Spinal cord (tissue), 10 donors: ENCODE data around the gene LOXL3. TPM values are rescaled to one million over a fixed set of nuclear protein-coding genes. Genes with fewer than 3 reads are reported as not detected.
A peak's percentile ranks its signal among the peaks of the same experiment; 100 is the strongest.

Experiments
- DNase-seq, 6 donors: peaks; one replicate each; pipeline versions ENCODE4 v3.0.0 to v3.0.0-alpha.2; 2013 to 2015; ENCODE audit warnings: low spot score in 6 of 6, low read depth in 4 of 6
- H3K27ac ChIP-seq: one replicate; pipeline ENCODE4 v1.5.1; 2013; ENCODE audit warnings: low read depth, low read length, control low read depth
- H3K27me3 ChIP-seq: one replicate; pipeline ENCODE4 v1.6.1; 2013; ENCODE audit warnings: low read length; ENCODE audit not compliant: control insufficient read depth, insufficient read depth
- H3K36me3 ChIP-seq: one replicate; pipeline ENCODE4 v1.6.1; 2013; ENCODE audit warnings: low read length; ENCODE audit not compliant: control insufficient read depth, insufficient read depth
- H3K4me1 ChIP-seq: one replicate; pipeline ENCODE4 v1.6.1; 2013; ENCODE audit warnings: low read length; ENCODE audit not compliant: control insufficient read depth, insufficient read depth
- H3K4me3 ChIP-seq: one replicate; pipeline ENCODE4 v1.5.1; 2013; ENCODE audit warnings: low read depth, low read length, control low read depth
- H3K9me3 ChIP-seq: one replicate; pipeline ENCODE4 v1.6.1; 2013; ENCODE audit warnings: low read length; ENCODE audit not compliant: control insufficient read depth, insufficient read depth
- WGBS: methylation state at CpG from one replicate; pipeline ENCODE4 v1.1.5; 2013; ENCODE audit warnings: missing lambda C conversion rate; ENCODE audit not compliant: insufficient coverage; 5-methylcytosine and 5-hydroxymethylcytosine counted together
- polyA plus RNA-seq, 2 donors: library from polyadenylated mRNA; unstranded; fragments of 120-200 nt; gene quantifications; one replicate each; pipeline ENCODE4 v1.2.1, GENCODE V29; 2013; ENCODE audit not compliant: insufficient read length in 2 of 2
- total RNA-seq, 2 donors: library from RNA; depleted of rRNA in 1 of 2; stranded (reverse); fragments of 120-200 nt in 1 of 2; fragments of >200 nt in 1 of 2; gene quantifications; one replicate each; pipeline versions ENCODE4 v1.2.3 to v1.2.4, GENCODE V29; 2013 to 2014
- donor health status: healthy.

LOXL3 gene
- total and polyA plus RNA-seq, 4 donors = 10.5 to 18.8 (median 18.1) TPM

GRCh38 chr2:74482801-74483674 is 70.7 kb downstream of the LOXL3 start, which contains the start of the genes CCDC142 and TTC31:
CCDC142 (minus strand) TSS chr2:74482998; CDS start chr2:74482837, 161 bp downstream.
TTC31 (plus strand) TSS chr2:74483081; CDS start chr2:74483096, 15 bp downstream.
- Histone ChIP-seq H3K4me1 (peaks cover 29% of the 10 kb centered on the region), H3K36me3 (peaks cover 44% of the 10 kb centered on the region), H3K4me3 (peak within 1 kb of the TSS; percentile 91), H3K27me3 (no peaks in the 10 kb centered on the region), H3K27ac (peak within 1 kb of the TSS; percentile 93), H3K9me3 (no peaks in the 10 kb centered on the region)
- peak; percentile 92 to 99 (median 96) for DNase-seq
- under 1% methylated on average over 48 of the region's 50 CpGs for WGBS

Other genes with a start within 250 kb of the LOXL3 start
- gene SLC4A5, start 210.5 kb downstream of the LOXL3 start, total RNA-seq = 10 to 100 TPM in 1 of 2 donors, 1 to 10 TPM in 1; 1.2 to 22.3 TPM
- 1 to 10 TPM; 2.4 to 3.9 TPM for gene SLC4A5, start 210.5 kb downstream of the LOXL3 start, polyA plus RNA-seq
- gene DCTN1, start 173.6 kb downstream of the LOXL3 start, total RNA-seq = 100 to 1,000 TPM in 1 of 2 donors, 10 to 100 TPM in 1; 99.4 to 117 TPM
- 100 to 1,000 TPM; 277 to 296 TPM for gene DCTN1, start 173.6 kb downstream of the LOXL3 start, polyA plus RNA-seq
- 1 to 10 TPM; 1.2 to 4.7 TPM for gene C2orf81, start 132.3 kb downstream of the LOXL3 start, total RNA-seq
- gene C2orf81, start 132.3 kb downstream of the LOXL3 start, polyA plus RNA-seq = 1 to 10 TPM; 5.9 TPM
- 10 to 100 TPM; 17.0 to 37.6 TPM for gene WDR54, start 132.2 kb downstream of the LOXL3 start, total RNA-seq
- 10 to 100 TPM; 37.7 to 40.5 TPM for gene WDR54, start 132.2 kb downstream of the LOXL3 start, polyA plus RNA-seq
- gene RTKN, start 112.0 kb downstream of the LOXL3 start, total RNA-seq = 10 to 100 TPM; 32.9 to 52.5 TPM
- gene RTKN, start 112.0 kb downstream of the LOXL3 start, polyA plus RNA-seq = 10 to 100 TPM; 66.9 to 76.5 TPM
- gene INO80B, start 98.9 kb downstream of the LOXL3 start, total RNA-seq = 10 to 100 TPM in 1 of 2 donors, 1 to 10 TPM in 1; 9.1 to 34.7 TPM
- 10 to 100 TPM; 22.1 to 38.7 TPM for gene INO80B, start 98.9 kb downstream of the LOXL3 start, polyA plus RNA-seq
- gene WBP1, start 95.5 kb downstream of the LOXL3 start, total RNA-seq = 10 to 100 TPM; 25.8 to 86.5 TPM
- gene WBP1, start 95.5 kb downstream of the LOXL3 start, polyA plus RNA-seq = 100 to 1,000 TPM; 110 to 140 TPM
- gene MOGS, start 88.6 kb downstream of the LOXL3 start, total RNA-seq = 10 to 100 TPM; 22.7 to 38.0 TPM
- gene MOGS, start 88.6 kb downstream of the LOXL3 start, polyA plus RNA-seq = 10 to 100 TPM; 34.5 to 42.2 TPM
- gene MRPL53, start 81.3 kb downstream of the LOXL3 start, total RNA-seq = 10 to 100 TPM; 12.7 to 80.6 TPM
- 10 to 100 TPM; 52.3 to 56.7 TPM for gene MRPL53, start 81.3 kb downstream of the LOXL3 start, polyA plus RNA-seq
- 10 to 100 TPM; 20.8 to 23.4 TPM for gene CCDC142, start 70.9 kb downstream of the LOXL3 start, total RNA-seq
- 10 to 100 TPM in 1 of 2 donors, 1 to 10 TPM in 1; 9.3 to 18.6 TPM for gene CCDC142, start 70.9 kb downstream of the LOXL3 start, polyA plus RNA-seq
- gene TTC31, start 70.9 kb downstream of the LOXL3 start, total RNA-seq = 10 to 100 TPM in 1 of 2 donors, 1 to 10 TPM in 1; 5.6 to 15.1 TPM
- gene TTC31, start 70.9 kb downstream of the LOXL3 start, polyA plus RNA-seq = 10 to 100 TPM; 21.5 to 21.8 TPM
- under 1 TPM in 1 of 2 donors, not detected in 1; 0.33 TPM for gene LBX2, start 54.3 kb downstream of the LOXL3 start, total RNA-seq
- under 1 TPM in 1 of 2 donors, not detected in 1; 0.69 TPM for gene LBX2, start 54.3 kb downstream of the LOXL3 start, polyA plus RNA-seq
- 10 to 100 TPM; 10.0 to 21.5 TPM for gene PCGF1, start 46.2 kb downstream of the LOXL3 start, total RNA-seq
- gene PCGF1, start 46.2 kb downstream of the LOXL3 start, polyA plus RNA-seq = 10 to 100 TPM; 16.9 to 21.3 TPM
- gene TLX2, start 39.5 kb downstream of the LOXL3 start, total RNA-seq = under 1 TPM in 1 of 2 donors, not detected in 1; 0.69 TPM
- under 1 TPM; 0.11 to 0.27 TPM for gene TLX2, start 39.5 kb downstream of the LOXL3 start, polyA plus RNA-seq
- gene DQX1, start 27.7 kb downstream of the LOXL3 start, total RNA-seq = under 1 TPM in 1 of 2 donors, not detected in 1; 0.28 TPM
- under 1 TPM; 0.32 to 0.62 TPM for gene DQX1, start 27.7 kb downstream of the LOXL3 start, polyA plus RNA-seq
- gene AUP1, start 24.2 kb downstream of the LOXL3 start, total RNA-seq = 10 to 100 TPM; 62.6 to 99.0 TPM
- gene AUP1, start 24.2 kb downstream of the LOXL3 start, polyA plus RNA-seq = 100 to 1,000 TPM; 109 to 131 TPM
- gene HTRA2, start 24.0 kb downstream of the LOXL3 start, total RNA-seq = 10 to 100 TPM; 32.0 to 47.2 TPM
- gene HTRA2, start 24.0 kb downstream of the LOXL3 start, polyA plus RNA-seq = 10 to 100 TPM; 55.8 to 57.3 TPM
- 10 to 100 TPM in 1 of 2 donors, 1 to 10 TPM in 1; 7.5 to 14.5 TPM for gene DOK1, start 778 bp upstream of the LOXL3 start, total RNA-seq
- 10 to 100 TPM; 11.0 to 14.2 TPM for gene DOK1, start 778 bp upstream of the LOXL3 start, polyA plus RNA-seq
- gene M1AP, start 94.4 kb upstream of the LOXL3 start, total RNA-seq = under 1 TPM; 0.33 to 0.69 TPM
- 1 to 10 TPM; 1.1 to 1.3 TPM for gene M1AP, start 94.4 kb upstream of the LOXL3 start, polyA plus RNA-seq
- 10 to 100 TPM in 1 of 2 donors, 1 to 10 TPM in 1; 7.3 to 17.2 TPM for gene SEMA4F, start 100.3 kb upstream of the LOXL3 start, total RNA-seq
- 10 to 100 TPM; 23.0 to 27.6 TPM for gene SEMA4F, start 100.3 kb upstream of the LOXL3 start, polyA plus RNA-seq